HepG2 (cell line): ENCODE measurements around the gene IRX4. TPM values are rescaled to one million over a fixed set of nuclear protein-coding genes. Genes with fewer than 3 reads are reported as not detected.

Source experiments
- ATAC-seq: fragments of 200-7000 bp; cut with Tn5 transposase; 3 replicates; pipeline ENCODE4 v1.9.1; 2020; ENCODE audit warnings: mild to moderate bottlenecking, moderate library complexity
- BruUV-seq: library from RNA; stranded (reverse); fragments of 400-500 nt; replicated peaks from 2 replicates; lab custom pipeline; 2021; lab: Mats Ljungman, UMichigan
- CTCF ChIA-PET: fragments of 300-600 bp; formaldehyde crosslinking; extraction: SDS; loops from one replicate; lab custom pipeline; 2021; ENCODE audit warnings: low total read pairs, inconsistent platforms, low intra/inter-chr PET ratio; lab: Yijun Ruan, JAX
- POLR2A ChIA-PET: fragments of 350-600 bp; sonication (Branson Sonifier 250); formaldehyde crosslinking; loops from one replicate; lab custom pipeline; 2020; ENCODE audit warnings: antibody characterized with exemption, inconsistent platforms; lab: Yijun Ruan, JAX
- DNase-seq: peaks from one replicate; pipeline ENCODE4 v3.0.0-alpha.2; 2015; ENCODE audit warnings: low spot score
- FAIRE-seq: peaks from 3 replicates; lab custom pipeline; 2011; peaks lifted over from hg19 to GRCh38; lab: Jason Lieb, UNC
- H2AFZ ChIP-seq: one replicate; pipeline ENCODE4 v1.6.1; 2011; ENCODE audit warnings: low read length, inconsistent platforms
- H3K27ac ChIP-seq: fragments of 300-600 bp; 3 replicates; pipeline ENCODE4 v1.8.0; 2011; ENCODE audit warnings: mixed run types, mild to moderate bottlenecking, mixed read lengths, low read length, inconsistent platforms; ENCODE audit not compliant: insufficient read depth; ENCODE audit errors: extremely low read length
- H3K27me3 ChIP-seq, 2 experiments: fragments of 200-600 bp in 1 of 2; 2 replicates in 1 of 2; 3 replicates in 1 of 2; pipeline versions ENCODE4 v1.6.0 to v1.8.0; 2011; ENCODE audit warnings: low read length in 2 of 2, mild to moderate bottlenecking in 2 of 2, moderate library complexity in 2 of 2, inconsistent platforms in 1 of 2; ENCODE audit not compliant: insufficient read depth in 2 of 2, control insufficient read depth in 1 of 2
- H3K36me3 ChIP-seq, 2 experiments: fragments of 200-600 bp in 1 of 2; replicated peaks in 1 of 2; 2 replicates in 1 of 2; 3 replicates in 1 of 2; pipeline versions ENCODE4 v1.5.1 to v1.8.0; 2011; ENCODE audit warnings: low read length in 2 of 2, inconsistent platforms in 1 of 2; ENCODE audit not compliant: insufficient read depth in 2 of 2, control insufficient read depth in 1 of 2
- H3K4me1 ChIP-seq: 2 replicates; pipeline ENCODE4 v1.5.1; 2012; ENCODE audit warnings: low read length, inconsistent platforms; ENCODE audit not compliant: insufficient read depth
- H3K4me2 ChIP-seq: 2 replicates; pipeline ENCODE4 v1.6.0; 2011; ENCODE audit warnings: low read depth, low read length, inconsistent platforms
- H3K4me3 ChIP-seq, 3 experiments: fragments of 200-600 bp in 1 of 3; sonication (generic), shearing (Covaris generic) in 1 of 3; replicated peaks in 1 of 3; 2 replicates each; pipeline ENCODE4 v1.5.1; 2011 to 2016; ENCODE audit warnings: low read length in 3 of 3, inconsistent platforms in 2 of 3, low read depth in 2 of 3, mild to moderate bottlenecking in 2 of 3, control low read depth in 1 of 3, mixed read lengths in 1 of 3; ENCODE audit not compliant: insufficient read depth in 1 of 3
- H3K79me2 ChIP-seq: one replicate; pipeline ENCODE4 v1.6.1; 2011; ENCODE audit warnings: low read length, inconsistent platforms; ENCODE audit not compliant: insufficient read depth
- H3K9ac ChIP-seq: 2 replicates; pipeline ENCODE4 v1.6.0; 2011; ENCODE audit warnings: mild to moderate bottlenecking, low read depth, low read length, inconsistent platforms; ENCODE audit not compliant: insufficient read depth
- H3K9me3 ChIP-seq: 2 replicates; pipeline ENCODE4 v1.5.1; 2012; ENCODE audit warnings: mild to moderate bottlenecking, low read length
- H4K20me1 ChIP-seq: 2 replicates; pipeline ENCODE4 v1.6.0; 2011; ENCODE audit warnings: inconsistent platforms, mild to moderate bottlenecking, low read length, moderate library complexity; ENCODE audit not compliant: insufficient read depth
- ARHGAP35 ChIP-seq: sonication (generic); formaldehyde crosslinking; IDR thresholded peaks from 2 replicates; pipeline ENCODE4 v1.9.0; 2022; ENCODE audit warnings: mild to moderate bottlenecking, inconsistent platforms, moderate library complexity, missing genetic modification reagents, borderline replicate concordance
- ATF4 ChIP-seq, 2 experiments: fragments of 450-650 bp in 1 of 2; sonication (generic) in 1 of 2; formaldehyde crosslinking; IDR thresholded peaks; 2 replicates each; pipeline versions ENCODE4 v1.5.0 to v1.8.0; 2020 to 2022; ENCODE audit warnings: mild to moderate bottlenecking in 1 of 2, missing genetic modification reagents in 1 of 2
- BORCS8-MEF2B ChIP-seq: sonication (generic); formaldehyde crosslinking; IDR thresholded peaks from 2 replicates; pipeline ENCODE4 v1.8.0; 2022; ENCODE audit warnings: mild to moderate bottlenecking, missing genetic modification reagents
- CENPBD1 ChIP-seq: sonication (generic); formaldehyde crosslinking; IDR thresholded peaks from 2 replicates; pipeline ENCODE4 v1.8.0; 2022; ENCODE audit warnings: missing genetic modification reagents, low read depth, mild to moderate bottlenecking, borderline replicate concordance
- CREB3 ChIP-seq: sonication (generic); formaldehyde crosslinking; IDR thresholded peaks from 2 replicates; pipeline ENCODE4 v1.5.0; 2020; ENCODE audit warnings: missing genetic modification reagents
- KDM1A ChIP-seq: IDR thresholded peaks from 2 replicates; pipeline ENCODE4 v1.6.1; 2016; ENCODE audit warnings: missing compliant biosample characterization
- KDM5A ChIP-seq: fragments of 200-600 bp; sonication (generic); IDR thresholded peaks from 2 replicates; pipeline ENCODE4 v1.7.0; 2018; ENCODE audit warnings: antibody characterized with exemption, mild to moderate bottlenecking, low read length, borderline replicate concordance
- KMT2A ChIP-seq: sonication (generic); formaldehyde crosslinking; IDR thresholded peaks from 2 replicates; pipeline ENCODE4 v1.4.0; 2020; ENCODE audit warnings: missing genetic modification reagents
- MLLT10 ChIP-seq: sonication (generic); formaldehyde crosslinking; IDR thresholded peaks from 2 replicates; pipeline ENCODE4 v1.4.0; 2020; ENCODE audit warnings: missing genetic modification reagents
- NCOR1 ChIP-seq: fragments of 200-600 bp; sonication (generic); IDR thresholded peaks from 2 replicates; pipeline ENCODE4 v1.7.0; 2017; ENCODE audit warnings: antibody characterized with exemption, low read length, borderline replicate concordance
- NR2F2 ChIP-seq: IDR thresholded peaks from 2 replicates; pipeline ENCODE4 v1.6.1; 2012; ENCODE audit warnings: low read depth, inconsistent platforms, borderline replicate concordance
- SIN3A ChIP-seq: IDR thresholded peaks from 2 replicates; pipeline ENCODE4 v1.6.1; 2011; ENCODE audit warnings: low read depth, mild to moderate bottlenecking, control low read depth, low read length, borderline replicate concordance
- ZMAT3 ChIP-seq: sonication (generic); formaldehyde crosslinking; conservative IDR thresholded peaks from 2 replicates; pipeline ENCODE4 v1.7.0; 2021; ENCODE audit warnings: missing genetic modification reagents
- ZNF180 ChIP-seq: sonication (generic); formaldehyde crosslinking; IDR thresholded peaks from 2 replicates; pipeline ENCODE4 v1.4.0; 2020; ENCODE audit warnings: low read depth, missing genetic modification reagents, borderline replicate concordance
- ZNF577 ChIP-seq: sonication (generic); formaldehyde crosslinking; IDR thresholded peaks from 2 replicates; pipeline ENCODE4 v1.4.0; 2020; ENCODE audit warnings: mild to moderate bottlenecking, low read depth, missing genetic modification reagents, borderline replicate concordance
- ZNF737 ChIP-seq: sonication (generic); formaldehyde crosslinking; IDR thresholded peaks from 2 replicates; pipeline ENCODE4 v1.5.0; 2020; ENCODE audit warnings: missing genetic modification reagents, mild to moderate bottlenecking, borderline replicate concordance
- WGBS: methylation state at CpG from one replicate; pipeline ENCODE4 v1.1.6; 2017; ENCODE audit warnings: low lambda C conversion rate; 5-methylcytosine and 5-hydroxymethylcytosine counted together
- in situ Hi-C: cut with HindIII; loops from 2 replicates; pipeline ENCODE4 v1.10.0; 2017; ENCODE audit warnings: low pct_unique_long_range_greater_than_20kb; ENCODE audit not compliant: extremely low pct_ligation_motif_present
- intact Hi-C: fragments of 100-400 bp; cut with micrococcal nuclease; formaldehyde crosslinking; loops from one replicate; pipeline ENCODE4 v1.10.0; 2022; ENCODE audit not compliant: unreplicated experiment
- polyA plus RNA-seq, 8 experiments: library from polyadenylated mRNA; depleted of rRNA in 3 of 8; stranded (reverse) in 7 of 8; unstranded in 1 of 8; fragments of >200 nt; fragmentation: Illumina TruSeq in 4 of 8; extraction: Trizol in 4 of 8; gene quantifications; 2 replicates each; pipeline versions ENCODE4 v1.2.1 to v1.2.3, GENCODE V29; 2011 to 2016; ENCODE audit warnings: low read depth in 4 of 8, missing spikeins in 1 of 8, mixed read lengths in 1 of 8; ENCODE audit not compliant: insufficient read depth in 1 of 8
- total RNA-seq, 5 experiments: library from RNA; depleted of rRNA; stranded (reverse); fragments of >200 nt; fragmentation: Illumina TruSeq; extraction: Trizol; gene quantifications; 2 replicates each; pipeline ENCODE4 v1.2.3, GENCODE V29; 2016; ENCODE audit warnings: low read depth in 1 of 5
- TF ChIP-seq, protein P1 (sequence below): sonication (generic); formaldehyde crosslinking; IDR thresholded peaks from 2 replicates; pipeline ENCODE4 v1.4.0; 2020; ENCODE audit warnings: low read depth, mild to moderate bottlenecking, missing genetic modification reagents

Gene IRX4
- total and polyA plus RNA-seq, 2 of the 13 experiments (the other 11 are each of a cell fraction or from before 2014, with no cell fraction given): not detected

DNA sequence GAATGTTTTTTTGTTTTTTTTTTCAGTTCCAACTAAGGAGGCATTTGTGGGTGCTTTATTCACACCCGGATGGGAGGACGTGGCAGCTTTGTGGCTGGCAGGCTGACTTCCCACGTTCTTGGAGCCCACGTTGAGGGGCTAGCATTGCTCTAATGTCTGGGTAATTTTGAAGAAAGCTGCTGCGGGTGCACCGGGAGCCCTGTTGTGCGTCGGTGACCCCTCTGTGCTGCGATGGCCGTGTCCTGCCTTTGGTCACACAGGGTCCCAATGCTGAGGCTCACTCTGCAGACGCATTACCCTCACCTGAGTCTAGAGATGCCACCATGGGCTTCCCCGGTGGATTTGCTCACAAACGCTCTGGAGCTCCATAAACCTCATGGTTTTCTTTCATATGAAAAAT, 47.3 kb downstream of the IRX4 start (continued):
- no peak for TF ChIP-seq KDM5A
- TF ChIP-seq KDM1A (CRISPR knock-in tag): no peak
- TF ChIP-seq BORCS8-MEF2B: no peak
- TF ChIP-seq ZMAT3 (CRISPR knock-in tag): no peak
- no peak for TF ChIP-seq ZNF737
- TF ChIP-seq, protein P1, sequence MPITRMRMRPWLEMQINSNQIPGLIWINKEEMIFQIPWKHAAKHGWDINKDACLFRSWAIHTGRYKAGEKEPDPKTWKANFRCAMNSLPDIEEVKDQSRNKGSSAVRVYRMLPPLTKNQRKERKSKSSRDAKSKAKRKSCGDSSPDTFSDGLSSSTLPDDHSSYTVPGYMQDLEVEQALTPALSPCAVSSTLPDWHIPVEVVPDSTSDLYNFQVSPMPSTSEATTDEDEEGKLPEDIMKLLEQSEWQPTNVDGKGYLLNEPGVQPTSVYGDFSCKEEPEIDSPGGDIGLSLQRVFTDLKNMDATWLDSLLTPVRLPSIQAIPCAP (CRISPR knock-in tag): no peak
- no peak for TF ChIP-seq NR2F2
- TF ChIP-seq KMT2A: no peak
- no peak for TF ChIP-seq ARHGAP35 (CRISPR knock-in tag)

DNA sequence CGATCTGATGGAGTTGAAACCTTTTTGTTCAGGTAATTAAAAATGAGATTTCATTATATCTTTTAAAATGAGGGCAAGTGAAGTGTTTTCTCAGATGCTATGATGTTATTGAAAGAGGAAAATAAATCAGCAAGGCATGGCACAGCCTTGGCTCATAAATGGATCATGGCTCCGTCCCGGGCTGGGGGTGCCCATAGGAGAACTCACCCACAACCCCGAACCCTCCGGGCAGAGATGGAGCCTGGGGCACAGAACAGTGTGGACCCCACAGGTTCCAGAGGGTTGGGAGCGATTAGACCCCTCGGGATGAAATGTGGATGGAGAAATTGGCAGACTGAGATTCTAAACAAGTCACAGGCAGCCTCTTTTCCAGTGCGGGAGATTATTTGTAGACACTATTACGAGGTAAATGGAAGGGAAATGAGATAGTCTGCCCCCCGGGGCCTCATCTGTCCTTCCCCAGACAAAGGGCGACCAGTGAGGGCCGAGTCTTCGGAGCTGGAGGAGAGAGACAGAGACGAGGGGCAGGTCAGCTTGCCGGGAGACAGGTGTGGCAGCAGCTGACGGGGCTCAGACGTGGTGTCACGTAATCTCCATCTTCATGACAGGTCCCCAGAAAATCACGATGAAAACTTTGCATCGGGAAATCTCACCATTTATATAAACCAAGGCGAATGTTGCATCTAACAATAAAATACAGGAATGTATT, 47.9 kb downstream of the IRX4 start:
- ChIA-PET CTCF (no interaction called here), POLR2A (no interaction called here)
- H3K9ac ChIP-seq: no peak overlapping the region
- H3K27me3 ChIP-seq: peaks cover 4 to 59% of the 10 kb centered on the region in 2 experiments; a peak in 4 of 5 replicates
- no peak overlapping the region for H2AFZ ChIP-seq
- peaks cover 19% of the 10 kb centered on the region for H3K4me1 ChIP-seq
- no peaks in the 10 kb centered on the region for H4K20me1 ChIP-seq
- H3K79me2 ChIP-seq: no peaks in the 10 kb centered on the region
- in situ Hi-C loops (no loop called here), intact Hi-C loops (no loop called here)
- no peaks in the 10 kb centered on the region for H3K9me3 ChIP-seq
- no peak overlapping the region for H3K4me2 ChIP-seq
- H3K27ac ChIP-seq: no peak overlapping the region
- ATAC-seq (no peak), DNase-seq (no peak), FAIRE-seq (no peak)
- BruUV-seq: no TSS peak
- H3K36me3 ChIP-seq: no peaks in the 10 kb centered on the region
- 15% methylated on average over 21 of the region's 21 CpGs for WGBS
- H3K4me3 ChIP-seq: no peak overlapping the region
- no peak for TF ChIP-seq ZNF180 (CRISPR knock-in tag)
- TF ChIP-seq SIN3A: no peak
- TF ChIP-seq ATF4 (CRISPR knock-in tag; IDR thresholded peaks at IDR 0.05): no peak
- TF ChIP-seq ZNF577 (CRISPR knock-in tag): no peak
- no peak for TF ChIP-seq CREB3 (CRISPR knock-in tag)
- TF ChIP-seq MLLT10 (CRISPR knock-in tag): no peak
- TF ChIP-seq CENPBD1: no peak
- no peak for TF ChIP-seq NCOR1
